NCI-H748 (cell line): Measurements from ENCODE around the gene HIC2.
"Not testable (repeated sequence)": the region's sequence is repeated elsewhere in the genome, so short reads cannot be mapped to it uniquely, and the experiment has no call there.

Source experiments
- DNase-seq: peaks from one replicate; lab custom pipeline; 2025; ENCODE audit not compliant: unreplicated experiment; lab: John Stamatoyannopoulos, UW

HIC2 gene

GRCh38 chr22:21449531-21450319, 32.6 kb downstream of the HIC2 start:
- no peak for DNase-seq

- DNase-seq, result no peak
These were observed 33.2 kb downstream of the HIC2 start for GRCh38 chr22:21450320-21450831.

- no peak for DNase-seq
These were observed 33.7 kb downstream of the HIC2 start for GRCh38 chr22:21450858-21451353.

- DNase-seq, result no peak
These were observed 34.7 kb downstream of the HIC2 start for GRCh38 chr22:21451545-21452520.

- not testable (repeated sequence) for DNase-seq
These were observed 35.5 kb downstream of the HIC2 start for GRCh38 chr22:21452666-21453065.

GRCh38 chr22:21454998-21455333, 37.8 kb downstream of the HIC2 start:
- not testable (repeated sequence) for DNase-seq

GRCh38 chr22:21455334-21456089, 38.3 kb downstream of the HIC2 start:
- no peak for DNase-seq

GRCh38 chr22:21457023-21457787, 40.0 kb downstream of the HIC2 start:
- no peak for DNase-seq

GRCh38 chr22:21462672-21463071, 45.5 kb downstream of the HIC2 start:
- DNase-seq, result not testable (repeated sequence)

GRCh38 chr22:21467337-21468193, 50.4 kb downstream of the HIC2 start, which contains the start of gene TMEM191C:
Gene TMEM191C, plus strand, starts transcription at chr22:21467387. Its CDS starts 73 bp downstream, at chr22:21467460.
- not testable (repeated sequence) for DNase-seq

GRCh38 chr22:21468194-21469096, 51.3 kb downstream of the HIC2 start:
- not testable (repeated sequence) for DNase-seq

- DNase-seq, result not testable (repeated sequence)
These were observed 52.2 kb downstream of the HIC2 start for GRCh38 chr22:21469097-21469994.

- DNase-seq, result not testable (repeated sequence)
These were observed 55.8 kb downstream of the HIC2 start for GRCh38 chr22:21472984-21473383.

- not testable (repeated sequence) for DNase-seq
These were observed 56.5 kb downstream of the HIC2 start for GRCh38 chr22:21473664-21474063.

- DNase-seq, result not testable (repeated sequence)
These were observed 66.9 kb downstream of the HIC2 start for GRCh38 chr22:21484039-21484438.

GRCh38 chr22:21487723-21488122, 70.6 kb downstream of the HIC2 start:
- not testable (repeated sequence) for DNase-seq

GRCh38 chr22:21489149-21489680, 72.0 kb downstream of the HIC2 start:
- not testable (repeated sequence) for DNase-seq
